Endothelial cell of umbilical vein (primary cell): ENCODE results near the gene HCRT. TPM values are rescaled to one million over a fixed set of nuclear protein-coding genes. Genes with fewer than 3 reads are reported as not detected.

Source experiments
- BruUV-seq: library from RNA; stranded (reverse); fragments of 400-500 nt; replicated peaks from 2 replicates; lab custom pipeline; 2021; lab: Mats Ljungman, UMichigan
- CTCF ChIA-PET: fragments of 300-600, 350-600 bp; sonication (Branson Sonifier 250); formaldehyde crosslinking; loops from one replicate; lab custom pipeline; 2021; ENCODE audit warnings: antibody characterized with exemption, inconsistent platforms; lab: Charles Lee
- POLR2A ChIA-PET: fragments of 300-600, 350-600 bp; sonication (Branson Sonifier 250); formaldehyde crosslinking; loops from one replicate; lab custom pipeline; 2021; ENCODE audit warnings: antibody characterized with exemption, inconsistent platforms; lab: Charles Lee
- DNase-seq: peaks from one replicate; pipeline ENCODE4 v3.0.0-alpha.2; 2011; ENCODE audit warnings: low read depth, low spot score
- FAIRE-seq: peaks from 2 replicates; lab custom pipeline; 2011; peaks lifted over from hg19 to GRCh38; lab: Jason Lieb, UNC
- H2AFZ ChIP-seq: 2 replicates; pipeline ENCODE4 v1.6.0; 2012; ENCODE audit warnings: low read depth, low read length, control low read depth, inconsistent platforms
- H3K27ac ChIP-seq: 2 replicates; pipeline ENCODE4 v1.5.1; 2011; ENCODE audit warnings: low read depth, mild to moderate bottlenecking, control low read depth, low read length, moderate library complexity; ENCODE audit not compliant: insufficient read depth
- H3K27me3 ChIP-seq, 2 experiments: 2 replicates each; pipeline versions ENCODE4 v1.6.0 to v1.6.1; 2011; ENCODE audit warnings: low read length in 2 of 2, mixed read lengths in 1 of 2; ENCODE audit not compliant: control insufficient read depth in 2 of 2, insufficient read depth in 2 of 2
- H3K36me3 ChIP-seq, 2 experiments: 2 replicates in 1 of 2; 3 replicates in 1 of 2; pipeline ENCODE4 v1.5.1; 2011; ENCODE audit warnings: low read length in 2 of 2, mild to moderate bottlenecking in 1 of 2, moderate library complexity in 1 of 2; ENCODE audit not compliant: control insufficient read depth in 2 of 2, insufficient read depth in 2 of 2; ENCODE audit errors: extremely low read depth in 1 of 2
- H3K4me1 ChIP-seq: 3 replicates; pipeline ENCODE4 v1.5.1; 2011; ENCODE audit warnings: mild to moderate bottlenecking, low read length; ENCODE audit not compliant: control insufficient read depth, insufficient read depth; ENCODE audit errors: extremely low read depth
- H3K4me2 ChIP-seq: 2 replicates; pipeline ENCODE4 v1.6.1; 2011; ENCODE audit warnings: low read length, control low read depth, mixed read lengths; ENCODE audit not compliant: insufficient read depth
- H3K4me3 ChIP-seq, 3 experiments: fragments of 200-600 bp in 1 of 3; sonication (generic), shearing (Covaris generic) in 1 of 3; replicated peaks in 1 of 3; 2 replicates each; pipeline ENCODE4 v1.5.1; 2011 to 2016; ENCODE audit warnings: control low read depth in 3 of 3, low read length in 3 of 3, mild to moderate bottlenecking in 2 of 3, inconsistent platforms in 1 of 3, low read depth in 1 of 3, moderate library complexity in 1 of 3; ENCODE audit not compliant: insufficient read depth in 1 of 3
- H3K79me2 ChIP-seq: 2 replicates; pipeline ENCODE4 v1.6.0; 2012; ENCODE audit warnings: low read length, inconsistent platforms; ENCODE audit not compliant: control insufficient read depth, insufficient read depth
- H3K9ac ChIP-seq: replicated peaks from 2 replicates; pipeline ENCODE3; 2011; ENCODE audit warnings: low read length, control low read depth; ENCODE audit not compliant: insufficient read depth; ENCODE audit errors: extremely low read depth
- H3K9me1 ChIP-seq: replicated peaks from 3 replicates; pipeline ENCODE4 v1.6.0; 2011; ENCODE audit warnings: mild to moderate bottlenecking, low read length; ENCODE audit not compliant: control insufficient read depth, insufficient read depth; ENCODE audit errors: extremely low read depth
- H3K9me3 ChIP-seq: replicated peaks from 2 replicates; pipeline ENCODE4 v1.5.1; 2012; ENCODE audit warnings: low read length, inconsistent platforms; ENCODE audit not compliant: control insufficient read depth, insufficient read depth
- H4K20me1 ChIP-seq: replicated peaks from 2 replicates; pipeline ENCODE3; 2011; ENCODE audit warnings: mild to moderate bottlenecking, low read length; ENCODE audit not compliant: control insufficient read depth, insufficient read depth; ENCODE audit errors: extremely low read depth
- FOS ChIP-seq: IDR thresholded peaks from 2 replicates; pipeline ENCODE4 v1.6.1; 2011; ENCODE audit warnings: mild to moderate bottlenecking, low read length, moderate library complexity, borderline replicate concordance; ENCODE audit not compliant: insufficient read depth
- POLR2A ChIP-seq: IDR thresholded peaks from 2 replicates; pipeline ENCODE4 v1.6.1; 2012; ENCODE audit warnings: low read depth, mild to moderate bottlenecking, control low read depth, low read length
- POLR2AphosphoS5 ChIP-seq: IDR thresholded peaks from 2 replicates; pipeline ENCODE4 v1.6.1; 2012; ENCODE audit warnings: low read depth, mild to moderate bottlenecking, control low read depth, low read length, moderate library complexity; ENCODE audit not compliant: insufficient read depth
- dilution Hi-C: fragments of 300-500 bp; cut with MboI; formaldehyde crosslinking; loops from one replicate; pipeline ENCODE4 v1.15.0; 2019; ENCODE audit warnings: low sequenced_read_pairs; ENCODE audit not compliant: extremely low pct_ligation_motif_present
- intact Hi-C: fragments of 100-400 bp; cut with micrococcal nuclease; formaldehyde crosslinking; loops from one replicate; pipeline ENCODE4 v1.10.0; 2022
- polyA plus RNA-seq, 4 experiments: library from polyadenylated mRNA; depleted of rRNA in 3 of 4; stranded (reverse) in 3 of 4; unstranded in 1 of 4; fragments of >200 nt; gene quantifications; 2 replicates each; pipeline versions ENCODE4 v1.2.1 to v1.2.3, GENCODE V29; 2011 to 2012; ENCODE audit warnings: missing spikeins in 1 of 4
- total RNA-seq: library from RNA; stranded (reverse); gene quantifications from 2 replicates; pipeline ENCODE4 v1.2.3, GENCODE V29; 2021

HCRT gene
- total and polyA plus RNA-seq, 2 donors (not counting 3 experiments of a cell fraction or from before 2014, with no cell fraction given) = not detected

DNA sequence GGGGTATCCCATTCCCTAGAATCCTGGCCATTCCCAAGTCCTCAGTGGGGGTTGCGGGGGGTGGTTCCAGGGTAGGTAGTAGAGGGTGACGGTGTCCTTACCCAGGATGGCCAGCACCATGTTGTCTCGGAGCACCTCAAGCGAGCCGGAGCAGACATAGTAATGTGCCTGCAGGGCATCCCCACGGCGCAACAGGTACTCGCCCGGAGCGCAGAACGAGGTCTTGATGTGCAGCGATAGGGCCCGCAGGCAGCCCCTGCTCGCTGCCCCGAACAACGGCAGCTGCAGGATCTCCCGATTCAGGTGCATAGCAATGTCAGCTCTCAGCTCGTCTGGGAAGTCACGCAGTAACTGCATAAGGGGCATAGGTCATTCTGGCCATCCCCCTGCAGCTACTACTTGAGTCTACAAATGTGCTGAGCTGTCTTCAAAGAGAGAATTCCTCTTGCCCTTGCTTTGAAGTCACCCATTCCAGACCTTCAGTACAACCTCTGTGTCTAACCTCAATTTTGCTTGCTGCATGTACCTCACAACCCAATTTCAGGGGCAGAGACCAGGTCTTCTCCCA is 19.0 kb downstream of the HCRT start:
- H3K4me3 ChIP-seq = no peak overlapping the region
- no peaks in the 10 kb centered on the region for H3K79me2 ChIP-seq
- no peak overlapping the region for H2AFZ ChIP-seq
- peaks cover 0 to 2% of the 10 kb centered on the region in 2 experiments for H3K27me3 ChIP-seq
- H3K4me1 ChIP-seq = no peaks in the 10 kb centered on the region
- no peak for TF ChIP-seq FOS
- DNase-seq = no peak
- no peak overlapping the region for H3K27ac ChIP-seq
- ChIA-PET CTCF (no interaction called here), POLR2A (no interaction called here)
- no TSS peak for BruUV-seq
- no peak overlapping the region for H3K4me2 ChIP-seq
- H4K20me1 ChIP-seq = no peaks in the 10 kb centered on the region
- FAIRE-seq = no peak
- dilution Hi-C loops (no loop called here), intact Hi-C loops (no loop called here)
- H3K9me1 ChIP-seq = no peaks in the 10 kb centered on the region
- no peaks in the 10 kb centered on the region for H3K9me3 ChIP-seq
- no peak overlapping the region for H3K9ac ChIP-seq
- H3K36me3 ChIP-seq = no peaks in the 10 kb centered on the region

DNA sequence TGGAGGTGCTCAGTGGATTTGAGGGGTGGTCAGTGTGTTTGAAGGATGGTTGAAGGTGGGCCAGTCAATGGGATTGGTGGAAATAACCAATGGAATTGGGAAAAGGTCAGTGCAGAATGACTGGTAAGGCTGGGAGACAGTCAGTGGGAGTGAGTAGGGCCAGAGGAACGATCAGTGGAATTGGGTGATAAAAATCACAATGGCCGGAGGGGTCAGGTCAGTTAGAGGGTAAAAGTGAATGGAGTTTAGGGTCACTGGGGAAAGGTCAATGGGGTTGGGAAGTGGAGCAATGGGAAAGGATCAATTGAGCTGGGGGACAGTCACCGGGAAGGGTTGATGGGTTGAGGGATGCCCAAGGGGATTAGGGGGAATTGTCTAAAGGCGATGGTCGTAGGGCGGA is 19.5 kb downstream of the HCRT start:
- no peak for FAIRE-seq
- H4K20me1 ChIP-seq = no peaks in the 10 kb centered on the region
- ChIA-PET POLR2A (no interaction called here), CTCF (no interaction called here)
- no peak overlapping the region for H3K9ac ChIP-seq
- no peak overlapping the region for H3K4me3 ChIP-seq
- DNase-seq = no peak
- H3K9me3 ChIP-seq = no peaks in the 10 kb centered on the region
- no peak overlapping the region for H3K4me2 ChIP-seq
- no peaks in the 10 kb centered on the region for H3K9me1 ChIP-seq
- no peak for TF ChIP-seq POLR2AphosphoS5
- no peak for TF ChIP-seq POLR2A
- H3K79me2 ChIP-seq = no peaks in the 10 kb centered on the region
- dilution Hi-C loops = no loop called here
- no peak overlapping the region for H3K27ac ChIP-seq
- no peaks in the 10 kb centered on the region for H3K36me3 ChIP-seq
- no peaks in the 10 kb centered on the region for H3K4me1 ChIP-seq
- BruUV-seq = no TSS peak
- no peaks in the 10 kb centered on the region for H3K27me3 ChIP-seq
- H2AFZ ChIP-seq = no peak overlapping the region
- intact Hi-C loops = no loop called here
